Nephron progenitor cell (in vitro differentiated cells): ENCODE results near the gene SSU72.

ENCODE experiments used
- DNase-seq: peaks from one replicate; pipeline ENCODE4 v3.0.0; 2021
- H3K27ac Mint-ChIP-seq: 2 replicates; pipeline ENCODE4 v1.8.0; 2021; ENCODE audit warnings: mild to moderate bottlenecking, moderate library complexity, mixed read lengths
- H3K27me3 Mint-ChIP-seq: 2 replicates; pipeline ENCODE4 v1.8.0; 2021; ENCODE audit warnings: mild to moderate bottlenecking, low read depth, mixed read lengths; ENCODE audit not compliant: poor library complexity
- H3K36me3 Mint-ChIP-seq: 2 replicates; pipeline ENCODE4 v1.8.0; 2021; ENCODE audit warnings: low read depth, mixed read lengths
- H3K4me1 Mint-ChIP-seq: 2 replicates; pipeline ENCODE4 v1.8.0; 2021; ENCODE audit warnings: mixed read lengths
- H3K4me3 Mint-ChIP-seq: 2 replicates; pipeline ENCODE4 v1.8.0; 2021; ENCODE audit warnings: mild to moderate bottlenecking, moderate library complexity, mixed read lengths
- H3K9me3 Mint-ChIP-seq: 2 replicates; pipeline ENCODE4 v1.8.0; 2021; ENCODE audit warnings: mild to moderate bottlenecking, moderate library complexity, mixed read lengths
- TF ChIP-seq, protein P1 (sequence below): fragments of 200-600 bp; sonication (generic); IDR thresholded peaks from 2 replicates; pipeline ENCODE4 v1.5.0; 2021; ENCODE audit warnings: antibody characterized with exemption

The SSU72 gene

GRCh38 chr1:1554926-1555915 is 19.4 kb downstream of the SSU72 start:
- Mint-ChIP-seq H3K4me3 (peak overlapping the region; percentile 37), H3K4me1 (peaks cover 39% of the 10 kb centered on the region), H3K36me3 (peaks cover 4% of the 10 kb centered on the region), H3K27me3 (no peaks in the 10 kb centered on the region), H3K9me3 (no peaks in the 10 kb centered on the region), H3K27ac (peak overlapping the region; percentile 99)
- TF ChIP-seq, protein P1, sequence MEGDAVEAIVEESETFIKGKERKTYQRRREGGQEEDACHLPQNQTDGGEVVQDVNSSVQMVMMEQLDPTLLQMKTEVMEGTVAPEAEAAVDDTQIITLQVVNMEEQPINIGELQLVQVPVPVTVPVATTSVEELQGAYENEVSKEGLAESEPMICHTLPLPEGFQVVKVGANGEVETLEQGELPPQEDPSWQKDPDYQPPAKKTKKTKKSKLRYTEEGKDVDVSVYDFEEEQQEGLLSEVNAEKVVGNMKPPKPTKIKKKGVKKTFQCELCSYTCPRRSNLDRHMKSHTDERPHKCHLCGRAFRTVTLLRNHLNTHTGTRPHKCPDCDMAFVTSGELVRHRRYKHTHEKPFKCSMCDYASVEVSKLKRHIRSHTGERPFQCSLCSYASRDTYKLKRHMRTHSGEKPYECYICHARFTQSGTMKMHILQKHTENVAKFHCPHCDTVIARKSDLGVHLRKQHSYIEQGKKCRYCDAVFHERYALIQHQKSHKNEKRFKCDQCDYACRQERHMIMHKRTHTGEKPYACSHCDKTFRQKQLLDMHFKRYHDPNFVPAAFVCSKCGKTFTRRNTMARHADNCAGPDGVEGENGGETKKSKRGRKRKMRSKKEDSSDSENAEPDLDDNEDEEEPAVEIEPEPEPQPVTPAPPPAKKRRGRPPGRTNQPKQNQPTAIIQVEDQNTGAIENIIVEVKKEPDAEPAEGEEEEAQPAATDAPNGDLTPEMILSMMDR: no peak
- peak; percentile 43 for DNase-seq

DNA sequence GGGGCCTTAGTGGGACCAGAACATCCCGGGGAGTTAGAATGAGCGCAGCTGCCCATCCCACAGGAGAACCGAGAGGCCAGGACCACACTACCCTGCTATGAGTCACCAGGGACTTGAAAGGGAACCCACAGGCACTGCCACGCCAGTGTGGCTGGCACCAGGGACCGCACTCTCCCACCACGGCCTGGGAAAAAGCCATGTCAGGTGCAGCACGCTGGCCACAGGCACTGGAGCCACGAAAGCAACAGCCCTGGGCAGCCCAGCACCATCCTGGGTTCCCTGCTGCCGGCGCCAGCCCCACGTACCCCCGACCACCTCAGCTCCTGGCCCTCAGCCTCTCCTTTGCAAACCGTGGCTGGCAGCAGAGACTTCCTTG is 20.1 kb downstream of the SSU72 start:
- no peaks in the 10 kb centered on the region for H3K27me3 Mint-ChIP-seq
- no peaks in the 10 kb centered on the region for H3K9me3 Mint-ChIP-seq
- peaks cover 39% of the 10 kb centered on the region for H3K4me1 Mint-ChIP-seq
- peak overlapping the region; percentile 99 for H3K27ac Mint-ChIP-seq
- no peak overlapping the region for H3K4me3 Mint-ChIP-seq
- peaks cover 4% of the 10 kb centered on the region for H3K36me3 Mint-ChIP-seq
- TF ChIP-seq, protein P1: no peak
- DNase-seq: no peak

GRCh38 chr1:1553821-1554494 is 20.7 kb downstream of the SSU72 start:
- H3K36me3 Mint-ChIP-seq: peaks cover 4% of the 10 kb centered on the region
- H3K9me3 Mint-ChIP-seq: no peaks in the 10 kb centered on the region
- H3K4me1 Mint-ChIP-seq: peaks cover 39% of the 10 kb centered on the region
- no peak for DNase-seq
- peak overlapping the region; percentile 36 for H3K27ac Mint-ChIP-seq
- H3K27me3 Mint-ChIP-seq: no peaks in the 10 kb centered on the region
- H3K4me3 Mint-ChIP-seq: no peak overlapping the region
- TF ChIP-seq, protein P1: no peak

- no peaks in the 10 kb centered on the region for H3K27me3 Mint-ChIP-seq
- H3K9me3 Mint-ChIP-seq: no peaks in the 10 kb centered on the region
- TF ChIP-seq, protein P1: no peak
- no peak for DNase-seq
- peaks cover 31% of the 10 kb centered on the region for H3K4me1 Mint-ChIP-seq
- H3K4me3 Mint-ChIP-seq: no peak overlapping the region
- peak overlapping the region; percentile 95 for H3K27ac Mint-ChIP-seq
- peaks cover 8% of the 10 kb centered on the region for H3K36me3 Mint-ChIP-seq
These were observed 22.4 kb downstream of the SSU72 start for GRCh38 chr1:1552263-1552639.

- Mint-ChIP-seq H3K4me3 (no peak overlapping the region), H3K4me1 (peaks cover 29% of the 10 kb centered on the region), H3K36me3 (peaks cover 9% of the 10 kb centered on the region), H3K27ac (peak overlapping the region; percentile 90), H3K27me3 (no peaks in the 10 kb centered on the region), H3K9me3 (no peaks in the 10 kb centered on the region)
- TF ChIP-seq, protein P1: no peak
- no peak for DNase-seq
These were observed 23.0 kb downstream of the SSU72 start for GRCh38 chr1:1551524-1552262.
